HepG2 (cell line): ENCODE data around the gene VARS2.
"Not testable (repeated sequence)": the region's sequence is repeated elsewhere in the genome, so short reads cannot be mapped to it uniquely, and the experiment has no call there.

Experiments
- GLI4 ChIP-seq: sonication (generic); formaldehyde crosslinking; IDR thresholded peaks from 2 replicates; pipeline ENCODE4 v1.5.1; 2020; ENCODE audit warnings: missing genetic modification reagents, mild to moderate bottlenecking, moderate library complexity, borderline replicate concordance
- MTF2 ChIP-seq: sonication (generic); formaldehyde crosslinking; IDR thresholded peaks from 2 replicates; pipeline ENCODE4 v1.5.0; 2020; ENCODE audit warnings: missing genetic modification reagents, borderline replicate concordance
- ZNF18 ChIP-seq: sonication (generic); formaldehyde crosslinking; IDR thresholded peaks from 2 replicates; pipeline ENCODE4 v1.8.0; 2022; ENCODE audit warnings: mild to moderate bottlenecking, missing genetic modification reagents; ENCODE audit not compliant: insufficient replicate concordance
- ZNF513 ChIP-seq: sonication (generic); formaldehyde crosslinking; conservative IDR thresholded peaks from 2 replicates; pipeline ENCODE4 v1.5.0; 2020; ENCODE audit warnings: missing genetic modification reagents
- TF ChIP-seq, protein P1 (sequence below): sonication (generic); formaldehyde crosslinking; IDR thresholded peaks from 2 replicates; pipeline ENCODE4 v1.5.0; 2020; ENCODE audit warnings: mild to moderate bottlenecking, missing genetic modification reagents, moderate library complexity

GRCh38 chr6:30927080-30927479, 13.0 kb downstream of the VARS2 start:
- TF ChIP-seq, protein P1, sequence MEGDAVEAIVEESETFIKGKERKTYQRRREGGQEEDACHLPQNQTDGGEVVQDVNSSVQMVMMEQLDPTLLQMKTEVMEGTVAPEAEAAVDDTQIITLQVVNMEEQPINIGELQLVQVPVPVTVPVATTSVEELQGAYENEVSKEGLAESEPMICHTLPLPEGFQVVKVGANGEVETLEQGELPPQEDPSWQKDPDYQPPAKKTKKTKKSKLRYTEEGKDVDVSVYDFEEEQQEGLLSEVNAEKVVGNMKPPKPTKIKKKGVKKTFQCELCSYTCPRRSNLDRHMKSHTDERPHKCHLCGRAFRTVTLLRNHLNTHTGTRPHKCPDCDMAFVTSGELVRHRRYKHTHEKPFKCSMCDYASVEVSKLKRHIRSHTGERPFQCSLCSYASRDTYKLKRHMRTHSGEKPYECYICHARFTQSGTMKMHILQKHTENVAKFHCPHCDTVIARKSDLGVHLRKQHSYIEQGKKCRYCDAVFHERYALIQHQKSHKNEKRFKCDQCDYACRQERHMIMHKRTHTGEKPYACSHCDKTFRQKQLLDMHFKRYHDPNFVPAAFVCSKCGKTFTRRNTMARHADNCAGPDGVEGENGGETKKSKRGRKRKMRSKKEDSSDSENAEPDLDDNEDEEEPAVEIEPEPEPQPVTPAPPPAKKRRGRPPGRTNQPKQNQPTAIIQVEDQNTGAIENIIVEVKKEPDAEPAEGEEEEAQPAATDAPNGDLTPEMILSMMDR (CRISPR knock-in tag) = not testable (repeated sequence)
- TF ChIP-seq ZNF18 (CRISPR knock-in tag); ZNF513 (CRISPR knock-in tag); GLI4; MTF2 (CRISPR knock-in tag): not testable (repeated sequence)
